22Rv1 (cell line): ENCODE data around the gene CANX.
A peak's percentile ranks its signal among the peaks of the same experiment; 100 is the strongest.

ENCODE experiments used
- H3K27ac ChIP-seq: fragments of 450-650 bp; 2 replicates; pipeline ENCODE4 v1.5.1; 2017
- ZFX ChIP-seq: fragments of 450-650 bp; IDR thresholded peaks from 2 replicates; pipeline ENCODE4 v1.6.1; 2017; ENCODE audit warnings: antibody characterized with exemption, borderline replicate concordance
- TF ChIP-seq, protein P1 (sequence below): fragments of 450-650 bp; IDR thresholded peaks from 2 replicates; pipeline ENCODE4 v1.5.1; 2017; ENCODE audit warnings: mild to moderate bottlenecking

The CANX gene

DNA sequence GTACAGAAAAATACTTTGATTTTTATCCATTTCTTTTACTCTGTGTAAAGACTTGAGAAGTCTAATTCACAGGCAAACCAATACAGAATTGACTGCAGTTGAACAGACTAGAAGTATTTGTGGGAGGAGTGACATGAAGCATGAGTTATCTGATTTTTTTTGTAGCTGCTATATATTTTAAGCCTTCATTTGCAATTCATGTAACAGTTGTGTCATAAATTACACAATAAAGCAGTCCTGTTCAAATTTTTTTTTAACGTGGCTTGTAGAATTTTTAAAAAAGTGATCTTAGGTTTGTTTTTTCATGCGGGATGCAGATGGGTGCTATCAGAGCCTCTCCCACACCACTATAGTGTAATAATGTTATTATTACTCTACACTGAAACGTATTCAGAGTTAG is 31.0 kb downstream of the CANX start:
- peak overlapping the region; percentile 84; the same call in 1 of the 2 replicates for H3K27ac ChIP-seq
- no peak for TF ChIP-seq ZFX
- TF ChIP-seq, protein P1, sequence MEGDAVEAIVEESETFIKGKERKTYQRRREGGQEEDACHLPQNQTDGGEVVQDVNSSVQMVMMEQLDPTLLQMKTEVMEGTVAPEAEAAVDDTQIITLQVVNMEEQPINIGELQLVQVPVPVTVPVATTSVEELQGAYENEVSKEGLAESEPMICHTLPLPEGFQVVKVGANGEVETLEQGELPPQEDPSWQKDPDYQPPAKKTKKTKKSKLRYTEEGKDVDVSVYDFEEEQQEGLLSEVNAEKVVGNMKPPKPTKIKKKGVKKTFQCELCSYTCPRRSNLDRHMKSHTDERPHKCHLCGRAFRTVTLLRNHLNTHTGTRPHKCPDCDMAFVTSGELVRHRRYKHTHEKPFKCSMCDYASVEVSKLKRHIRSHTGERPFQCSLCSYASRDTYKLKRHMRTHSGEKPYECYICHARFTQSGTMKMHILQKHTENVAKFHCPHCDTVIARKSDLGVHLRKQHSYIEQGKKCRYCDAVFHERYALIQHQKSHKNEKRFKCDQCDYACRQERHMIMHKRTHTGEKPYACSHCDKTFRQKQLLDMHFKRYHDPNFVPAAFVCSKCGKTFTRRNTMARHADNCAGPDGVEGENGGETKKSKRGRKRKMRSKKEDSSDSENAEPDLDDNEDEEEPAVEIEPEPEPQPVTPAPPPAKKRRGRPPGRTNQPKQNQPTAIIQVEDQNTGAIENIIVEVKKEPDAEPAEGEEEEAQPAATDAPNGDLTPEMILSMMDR: no peak

DNA sequence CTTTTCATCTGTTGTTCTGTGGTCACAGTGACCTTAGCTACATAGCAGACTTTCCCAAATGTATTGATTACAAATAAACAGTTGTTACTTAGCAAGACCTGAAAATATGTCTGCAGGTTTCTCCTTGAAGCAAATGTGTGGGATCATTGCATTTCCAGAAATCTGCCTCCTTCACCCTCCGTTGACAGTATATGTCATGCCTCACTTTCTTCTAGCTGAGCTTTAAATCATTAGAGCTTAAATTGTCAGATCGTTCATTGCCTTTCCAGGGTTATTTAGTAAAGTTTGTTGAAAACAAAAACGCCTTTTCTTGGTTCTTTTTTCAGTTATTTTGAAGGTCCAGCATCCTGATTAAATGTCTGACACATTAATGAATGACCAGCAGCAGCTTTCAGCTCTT is 31.6 kb downstream of the CANX start:
- TF ChIP-seq ZFX: no peak
- TF ChIP-seq, protein P1: no peak

DNA sequence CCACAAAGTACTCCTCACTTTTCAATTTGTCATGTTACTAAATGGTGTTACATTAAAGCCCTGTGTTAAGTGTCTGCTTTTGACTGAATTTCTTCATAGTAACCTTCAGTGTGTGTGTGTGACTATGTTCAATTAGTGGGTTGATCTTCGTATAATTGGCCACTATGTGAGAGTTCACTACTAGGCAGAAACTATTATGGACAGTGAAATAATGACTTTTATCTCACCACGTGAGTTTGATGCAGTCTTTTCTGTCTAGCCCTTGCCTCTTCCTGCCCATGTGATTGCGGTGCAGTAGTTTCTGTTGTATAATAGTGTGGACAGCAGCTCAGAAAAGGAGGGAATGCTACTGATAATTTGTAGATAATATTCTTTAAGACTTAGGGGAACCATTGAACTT is 32.1 kb downstream of the CANX start:
- TF ChIP-seq, protein P1: no peak
- H3K27ac ChIP-seq: peak overlapping the region; percentile 84

More for the DNA sequence above, 31.6 kb downstream of the CANX start:
- H3K27ac ChIP-seq: peak overlapping the region; percentile 84

DNA sequence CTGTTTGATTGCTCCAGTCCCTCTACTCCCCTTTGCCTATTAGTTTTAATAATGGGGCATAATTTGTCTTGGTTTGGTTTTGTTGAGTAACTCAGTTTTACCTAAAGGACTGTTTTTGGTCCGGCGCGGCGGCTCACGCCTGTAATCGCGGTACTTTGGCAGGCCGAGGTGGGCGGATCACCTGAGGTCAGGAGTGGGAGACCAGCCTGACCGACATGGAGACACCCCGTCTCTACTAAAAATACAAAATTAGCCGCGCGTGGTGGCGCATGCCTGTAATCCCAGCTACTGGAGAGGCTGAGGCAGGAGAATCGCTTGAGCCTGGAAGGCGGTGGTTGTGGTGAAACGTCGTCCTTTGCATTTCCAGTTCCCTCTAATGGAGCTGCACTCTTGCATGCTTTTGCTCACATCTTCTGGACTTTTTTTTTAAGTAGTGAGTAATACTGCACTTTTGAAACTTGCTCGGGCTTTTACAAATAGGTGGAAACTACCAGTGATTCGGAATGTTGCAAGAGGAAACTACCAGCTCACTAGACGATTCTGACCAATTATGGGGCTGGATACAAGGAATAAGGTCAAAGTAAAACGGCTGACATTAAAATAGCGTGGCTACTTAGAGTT is 33.1 kb downstream of the CANX start:
- H3K27ac ChIP-seq: peak overlapping the region; percentile 84

DNA sequence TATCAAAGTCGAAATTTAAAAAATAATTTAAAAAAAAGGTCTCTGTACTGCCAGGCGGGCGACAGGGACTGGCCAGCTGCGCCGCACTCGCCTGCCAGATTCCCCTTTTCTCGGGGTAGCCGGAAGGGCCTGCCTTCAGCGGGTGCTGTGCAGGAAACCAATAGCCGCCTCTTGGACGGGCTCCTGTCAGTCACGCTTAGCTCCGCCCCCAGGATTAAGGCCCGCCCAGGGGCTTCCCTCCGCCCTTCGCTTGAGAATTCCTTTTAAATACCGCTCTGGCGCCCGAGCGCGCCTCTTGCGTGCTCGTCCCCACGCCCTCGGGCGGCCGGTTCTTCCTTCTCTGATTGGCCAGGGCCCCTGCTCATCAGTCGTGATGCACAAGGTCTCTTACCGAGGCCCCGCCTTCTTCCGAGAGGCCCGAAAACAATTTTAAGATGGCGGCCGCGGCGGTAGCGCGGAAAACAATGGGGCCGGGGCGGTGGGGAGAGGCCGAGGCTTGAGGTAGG is 33.7 kb downstream of the CANX start, which contains the start of gene MAML1:
Gene MAML1, plus strand, starts transcription at position 411 of the 506 bp plus-strand sequence. CDS start 291 bp downstream, outside the sequence.
- no peak for TF ChIP-seq ZFX
- TF ChIP-seq, protein P1: no peak
- H3K27ac ChIP-seq: peak within 1 kb of the TSS; percentile 84

More for the DNA sequence above, 33.1 kb downstream of the CANX start:
- no peak for TF ChIP-seq ZFX
- TF ChIP-seq, protein P1: no peak

DNA sequence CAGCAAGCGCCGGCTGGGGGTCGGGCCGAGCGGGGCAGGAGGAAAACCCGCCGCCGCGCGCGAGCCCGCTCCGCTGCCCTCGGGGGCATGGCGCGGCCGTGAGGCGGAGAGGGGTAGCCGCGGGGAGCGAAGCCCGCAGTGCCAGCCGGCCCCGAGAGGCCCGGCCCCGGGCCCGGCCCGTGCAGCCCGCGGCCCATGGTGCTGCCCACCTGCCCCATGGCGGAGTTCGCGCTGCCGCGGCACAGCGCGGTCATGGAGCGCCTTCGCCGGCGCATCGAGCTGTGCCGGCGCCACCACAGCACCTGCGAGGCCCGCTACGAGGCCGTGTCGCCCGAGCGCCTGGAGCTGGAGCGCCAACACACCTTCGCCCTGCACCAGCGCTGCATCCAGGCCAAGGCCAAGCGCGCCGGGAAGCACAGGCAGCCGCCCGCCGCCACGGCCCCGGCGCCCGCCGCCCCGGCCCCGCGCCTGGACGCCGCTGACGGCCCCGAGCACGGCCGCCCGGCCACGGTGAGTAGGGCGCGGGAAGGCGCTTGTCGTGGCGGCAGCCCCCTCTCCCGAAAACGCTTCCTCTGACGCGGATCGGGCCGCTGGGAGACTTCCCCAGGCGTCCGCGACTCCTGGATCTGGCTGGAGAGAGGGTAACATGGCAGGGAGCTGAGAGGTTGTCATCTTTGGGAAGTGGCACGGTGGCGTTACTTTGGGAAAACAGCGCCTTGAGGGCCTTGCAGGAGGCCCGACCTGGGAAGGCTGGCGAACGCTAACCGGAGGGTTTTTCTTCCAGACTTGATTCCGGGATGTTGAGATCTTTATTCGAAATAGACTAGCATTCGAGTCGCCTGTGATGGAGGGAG is 34.4 kb downstream of the CANX start:
- TF ChIP-seq ZFX: no peak
- TF ChIP-seq, protein P1: no peak
- peak overlapping the region; percentile 84 for H3K27ac ChIP-seq

DNA sequence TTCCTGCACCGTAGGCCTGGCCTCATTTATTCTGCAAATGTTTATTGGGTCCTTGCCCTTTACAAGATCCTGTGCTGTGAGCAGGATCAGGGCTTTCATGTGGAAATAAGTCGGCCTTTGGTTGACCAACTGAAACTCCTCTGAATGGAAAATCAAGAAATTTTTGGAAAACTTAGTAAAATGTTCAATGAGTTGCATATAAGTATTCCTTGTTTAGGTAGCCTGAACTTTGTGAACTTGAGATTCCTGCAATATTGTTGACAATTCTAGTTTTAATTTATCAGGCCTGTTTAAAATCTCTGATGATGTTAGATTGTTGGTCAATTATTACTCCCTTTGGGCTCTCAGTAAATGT is 35.0 kb downstream of the CANX start:
- TF ChIP-seq ZFX: no peak
- TF ChIP-seq, protein P1: no peak
- peak overlapping the region; percentile 84 for H3K27ac ChIP-seq
